GM21360 (cell line): Measurements from ENCODE around the gene P2RY8.
A peak's percentile ranks its signal among the peaks of the same experiment; 100 is the strongest.
"Not testable (repeated sequence)": the region's sequence is repeated elsewhere in the genome, so short reads cannot be mapped to it uniquely, and the experiment has no call there.

Source experiments
- ATAC-seq: cut with Tn5 transposase; IDR thresholded peaks from one replicate; pipeline ENCODE4 v1.9.1; 2021; ENCODE audit warnings: mild to moderate bottlenecking, moderate library complexity; ENCODE audit not compliant: unreplicated experiment

The P2RY8 gene

DNA sequence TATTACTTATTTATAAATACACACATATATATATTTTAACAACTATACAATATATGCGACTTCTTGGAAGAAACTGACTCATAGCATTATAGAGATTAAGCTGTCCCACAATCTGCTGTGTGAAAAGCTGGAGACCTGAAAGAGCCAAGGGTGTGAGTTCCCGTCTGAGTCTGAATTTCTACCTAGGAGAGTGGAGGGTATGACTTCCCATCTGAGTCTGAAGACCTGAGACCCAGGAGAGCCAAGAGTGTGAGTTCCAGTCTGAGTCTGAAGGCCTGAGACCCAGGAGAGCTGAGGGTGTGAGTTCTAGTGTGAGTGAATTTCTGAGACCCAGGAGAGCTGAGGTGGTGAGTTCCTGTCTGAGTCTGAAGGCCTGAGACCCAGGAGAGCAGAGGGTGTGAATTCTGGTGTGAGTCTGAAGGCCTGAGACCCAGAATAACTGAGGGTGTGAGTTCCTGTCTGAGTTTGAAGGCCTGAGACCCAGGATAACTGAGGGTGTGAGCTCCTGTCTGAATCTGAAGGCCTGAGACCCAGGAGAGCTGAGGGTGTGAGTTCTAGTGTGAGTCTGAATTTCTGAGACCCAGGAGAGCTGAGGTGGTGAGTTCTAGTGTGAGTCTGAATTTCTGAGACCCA is 8.9 kb upstream of the P2RY8 start:
- ATAC-seq: no peak

- ATAC-seq: no peak
Observed at GRCh38 chrX:1542994-1543725, 6.2 kb upstream of the P2RY8 start.

- ATAC-seq: not testable (repeated sequence)
Observed at GRCh38 chrX:1539146-1539545, 2.2 kb upstream of the P2RY8 start.

DNA sequence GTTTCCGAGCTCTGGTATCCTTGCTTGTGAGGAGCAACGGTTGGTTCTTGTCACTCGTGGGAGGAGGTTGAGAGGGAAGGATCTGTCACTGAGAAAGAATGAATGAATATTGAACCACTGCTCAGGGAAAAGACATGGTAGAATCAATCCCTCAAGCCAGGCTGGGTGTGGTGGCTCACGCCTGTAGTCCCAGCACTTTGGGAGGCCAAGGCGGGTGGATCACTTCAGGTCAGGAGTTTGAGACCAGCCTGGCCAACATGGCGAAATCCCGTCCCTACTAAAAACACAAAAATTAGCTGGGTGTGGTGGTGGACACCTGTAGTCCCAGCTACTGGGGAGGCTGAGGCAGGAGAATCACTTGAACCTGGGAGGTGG is 718 bp upstream of the P2RY8 start:
- ATAC-seq: not testable (repeated sequence)

- ATAC-seq: peak; percentile 0
Observed at GRCh38 chrX:1536712-1537030, 314 bp downstream of the P2RY8 start.

- no peak for ATAC-seq
Observed at GRCh38 chrX:1535241-1536041, 1.5 kb downstream of the P2RY8 start.

GRCh38 chrX:1534301-1535168 is 2.5 kb downstream of the P2RY8 start:
- ATAC-seq: no peak

DNA sequence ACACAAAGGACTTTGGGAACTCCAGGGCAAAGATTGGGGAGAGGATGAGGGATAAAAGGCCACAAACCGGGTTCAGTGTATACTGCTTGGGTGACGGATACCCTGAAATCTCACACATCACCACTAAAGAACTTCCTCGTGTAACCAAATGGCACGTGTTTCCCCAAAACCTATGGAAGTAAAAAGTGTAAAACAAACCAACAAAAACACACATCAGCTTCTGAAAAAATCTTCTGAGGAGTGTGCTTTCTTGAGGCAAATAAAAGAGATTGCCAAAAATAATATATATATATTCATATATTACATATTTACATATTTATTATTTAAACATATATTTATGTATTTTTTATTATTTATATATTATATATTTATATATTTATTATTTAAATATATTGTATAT is 3.9 kb downstream of the P2RY8 start:
- no peak for ATAC-seq

DNA sequence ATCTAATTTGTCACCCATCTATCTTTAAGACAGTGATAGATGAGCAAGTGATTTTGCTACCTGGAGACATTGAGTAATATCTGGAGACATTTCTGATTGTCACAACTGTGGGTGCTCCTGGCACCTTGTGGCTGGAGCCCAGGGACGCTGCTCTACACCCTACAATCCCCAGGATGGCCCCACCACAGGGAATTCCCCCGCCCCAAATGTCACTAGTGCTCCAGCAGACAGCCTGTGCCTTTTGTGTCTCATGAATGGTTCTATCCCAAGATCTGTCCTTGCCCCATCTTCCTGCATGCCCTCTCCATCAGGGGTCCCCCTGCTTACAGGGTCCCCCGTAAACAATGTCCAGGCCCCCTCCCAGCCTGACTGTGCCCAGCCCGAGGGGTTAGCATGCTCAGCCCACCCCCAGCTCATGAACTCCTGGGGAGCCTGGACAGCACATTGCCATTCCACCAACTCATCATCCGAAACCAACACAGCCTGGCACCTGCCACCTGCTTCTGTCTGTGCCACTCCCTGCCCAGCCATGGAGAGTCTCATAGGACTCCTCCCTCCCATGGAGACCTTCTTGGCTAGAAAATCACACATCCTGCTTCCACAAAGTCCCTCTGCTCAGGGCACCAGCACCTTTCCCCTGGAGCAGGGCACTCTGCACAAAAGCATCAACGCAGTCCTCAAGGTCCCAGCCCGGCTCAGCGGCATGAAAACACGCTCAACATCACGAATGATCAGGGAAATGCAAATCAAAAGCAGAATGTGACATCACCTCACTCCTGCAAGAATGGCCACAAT is 5.7 kb downstream of the P2RY8 start:
- ATAC-seq: no peak

- no peak for ATAC-seq
Observed at GRCh38 chrX:1529756-1530155, 7.2 kb downstream of the P2RY8 start.

GRCh38 chrX:1529328-1529727 is 7.7 kb downstream of the P2RY8 start:
- ATAC-seq: no peak

GRCh38 chrX:1528884-1529203 is 8.1 kb downstream of the P2RY8 start:
- ATAC-seq: no peak

GRCh38 chrX:1528186-1528883 is 8.7 kb downstream of the P2RY8 start:
- no peak for ATAC-seq

GRCh38 chrX:1527457-1527856 is 9.5 kb downstream of the P2RY8 start:
- no peak for ATAC-seq

DNA sequence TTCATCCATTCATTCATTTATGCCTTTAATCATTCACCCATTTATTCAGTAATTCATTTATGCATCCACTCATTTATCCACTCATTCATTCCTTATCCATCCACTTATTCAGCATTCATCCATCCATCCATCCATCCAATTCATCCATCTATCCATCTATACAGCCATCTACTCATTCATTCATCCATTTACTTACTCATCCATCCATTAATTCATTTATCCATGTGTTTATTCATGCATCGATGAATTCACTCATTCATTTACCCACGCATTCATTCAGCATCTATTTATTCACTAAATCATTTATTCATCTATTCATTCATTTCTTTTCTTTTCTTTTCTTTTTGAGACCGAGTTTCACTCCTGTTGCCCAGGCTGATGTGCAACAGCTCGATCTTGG is 10.4 kb downstream of the P2RY8 start:
- no peak for ATAC-seq

- ATAC-seq: no peak
Observed at GRCh38 chrX:1525583-1526355, 11.2 kb downstream of the P2RY8 start.

DNA sequence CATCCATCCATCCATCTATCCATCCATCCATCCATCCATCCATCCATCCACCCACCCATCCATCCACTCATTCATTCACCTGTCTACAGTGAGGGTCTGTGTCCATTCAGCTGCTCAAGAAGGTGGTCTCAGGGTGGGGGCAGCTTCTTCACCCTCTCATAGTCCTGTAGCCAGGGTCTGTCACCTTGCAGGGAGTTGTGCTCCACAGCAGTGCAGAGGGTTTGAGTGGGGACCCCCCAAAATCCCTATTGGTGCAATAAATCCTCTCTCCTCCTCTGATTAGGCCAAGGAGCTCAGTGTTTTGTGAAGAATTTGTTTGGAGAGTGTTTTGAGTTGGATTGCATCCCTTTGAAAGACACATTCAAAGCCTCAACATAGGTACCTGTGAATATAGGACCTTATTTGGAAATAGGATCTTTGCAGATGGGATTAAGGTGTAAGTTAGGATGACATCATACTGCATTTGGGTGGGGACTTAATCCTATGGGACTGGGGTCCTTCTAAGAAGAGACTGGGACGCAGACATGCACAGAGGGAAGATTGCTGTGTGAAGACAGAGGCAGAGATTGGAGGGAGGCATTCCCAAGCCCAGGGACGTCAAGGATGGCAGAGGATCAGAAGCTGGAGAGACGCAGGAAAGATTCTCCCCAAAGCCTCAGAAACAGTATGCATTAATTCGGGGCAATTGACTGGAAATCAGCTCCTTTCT is 12.0 kb downstream of the P2RY8 start:
- ATAC-seq: no peak

- ATAC-seq: not testable (repeated sequence)
Observed at GRCh38 chrX:1522905-1523304, 14.1 kb downstream of the P2RY8 start.
